Measurements from ENCODE around the gene GPR157. TPM values are rescaled to one million over a fixed set of nuclear protein-coding genes. Genes with fewer than 3 reads are reported as not detected.

The GPR157 gene
- total and polyA plus RNA-seq, 2 experiments from 2014 or later, result 1.7 to 2.7 TPM

- no peak for TF ChIP-seq EZH2phosphoT487 (IDR thresholded peaks at IDR 0.05; ENCODE audit: insufficient read depth, low read depth)
- TF ChIP-seq EZH2 (IDR thresholded peaks at IDR 0.05; ENCODE audit: insufficient read depth, poor library complexity, severe bottlenecking), result no peak
- Histone ChIP-seq H4K20me1 (ENCODE audit: insufficient read depth) (no peaks in the 10 kb centered on the region), H3K9me3 (ENCODE audit: low read depth) (no peaks in the 10 kb centered on the region), H3K4me1 (ENCODE audit: insufficient read depth) (0 out of 2 replicates have a peak, but pooled peaks cover 3% of the 10 kb centered on the region), H3K9ac (no peak overlapping the region), H3K79me2 (ENCODE audit: insufficient read depth) (no peaks in the 10 kb centered on the region), H3K4me2 (ENCODE audit: unreplicated experiment) (no peak overlapping the region), H2AFZ (no peak overlapping the region), H3F3A (ENCODE audit: insufficient read depth) (no peaks in the 10 kb centered on the region), H3K4me3 (no peak overlapping the region), H3K27ac (no peak overlapping the region), H3K9me2 (ENCODE audit: insufficient read depth) (no peaks in the 10 kb centered on the region), H3K36me3 (ENCODE audit: low read depth) (no peaks in the 10 kb centered on the region), H3K27me3 (replicated peaks; ENCODE audit: insufficient read depth) (no peaks in the 10 kb centered on the region)
- WGBS, 2 experiments (ENCODE audit: low coverage in 1 of 2, low lambda C conversion rate in 2 of 2, missing lambda C conversion rate in 2 of 2), result 91 to 93% methylated on average over 11 to 12 of the region's 12 CpGs
- in situ Hi-C loops (cut with MboI), result loop anchor here (10.0 kb wide), 1 partner anchor 183 kb away; no protein-coding TSS in a partner anchor
- DNase-seq, result no peak
Measured at GRCh38 chr1:9108056-9108665, 20.7 kb downstream of the GPR157 start.

- no peaks in the 10 kb centered on the region for H3K79me2 ChIP-seq (ENCODE audit: insufficient read depth)
- H3F3A ChIP-seq (ENCODE audit: insufficient read depth), result no peaks in the 10 kb centered on the region
- no peak overlapping the region for H2AFZ ChIP-seq
- no peaks in the 10 kb centered on the region for H3K9me2 ChIP-seq (ENCODE audit: insufficient read depth)
- H3K9me3 ChIP-seq (ENCODE audit: low read depth), result no peaks in the 10 kb centered on the region
- no peak overlapping the region for H3K4me2 ChIP-seq (ENCODE audit: unreplicated experiment)
- H3K4me1 ChIP-seq (ENCODE audit: insufficient read depth), result 0 out of 2 replicates have a peak, but pooled peaks cover 3% of the 10 kb centered on the region
- no peak overlapping the region for H3K27ac ChIP-seq
- H3K4me3 ChIP-seq, result no peak overlapping the region
- H3K36me3 ChIP-seq (ENCODE audit: low read depth), result no peaks in the 10 kb centered on the region
- in situ Hi-C loops (cut with MboI), result loop anchor here (10.0 kb wide), 1 partner anchor 182 kb away; no protein-coding TSS in a partner anchor
- no peak for TF ChIP-seq EZH2phosphoT487 (IDR thresholded peaks at IDR 0.05; ENCODE audit: insufficient read depth, low read depth)
- TF ChIP-seq EZH2 (IDR thresholded peaks at IDR 0.05; ENCODE audit: insufficient read depth, poor library complexity, severe bottlenecking), result no peak
- H3K9ac ChIP-seq, result no peak overlapping the region
- 38 to 41% methylated on average over 4 of the region's 4 CpGs for WGBS, 2 experiments (ENCODE audit: low coverage in 1 of 2, low lambda C conversion rate in 2 of 2, missing lambda C conversion rate in 2 of 2)
- H4K20me1 ChIP-seq (ENCODE audit: insufficient read depth), result no peaks in the 10 kb centered on the region
- DNase-seq, result no peak
- no peaks in the 10 kb centered on the region for H3K27me3 ChIP-seq (replicated peaks; ENCODE audit: insufficient read depth)
Measured at GRCh38 chr1:9107136-9107535, 21.8 kb downstream of the GPR157 start.

- H2AFZ ChIP-seq, result no peak overlapping the region
- no peak overlapping the region for H3K4me3 ChIP-seq
- H3K36me3 ChIP-seq (ENCODE audit: low read depth), result no peaks in the 10 kb centered on the region
- H3K9me3 ChIP-seq (ENCODE audit: low read depth), result no peaks in the 10 kb centered on the region
- H3K4me2 ChIP-seq (ENCODE audit: unreplicated experiment), result no peak overlapping the region
- H3K4me1 ChIP-seq (ENCODE audit: insufficient read depth), result 0 out of 2 replicates have a peak, but pooled peaks cover 3% of the 10 kb centered on the region
- no peaks in the 10 kb centered on the region for H3F3A ChIP-seq (ENCODE audit: insufficient read depth)
- TF ChIP-seq EZH2 (IDR thresholded peaks at IDR 0.05; ENCODE audit: insufficient read depth, poor library complexity, severe bottlenecking) (no peak), EZH2phosphoT487 (IDR thresholded peaks at IDR 0.05; ENCODE audit: insufficient read depth, low read depth) (no peak)
- no peak for DNase-seq
- WGBS, 2 experiments (ENCODE audit: low coverage in 1 of 2, low lambda C conversion rate in 2 of 2, missing lambda C conversion rate in 2 of 2), result 89 to 92% methylated on average over 14 of the region's 14 CpGs
- no peaks in the 10 kb centered on the region for H4K20me1 ChIP-seq (ENCODE audit: insufficient read depth)
- H3K27me3 ChIP-seq (replicated peaks; ENCODE audit: insufficient read depth), result no peaks in the 10 kb centered on the region
- no peak overlapping the region for H3K27ac ChIP-seq
- in situ Hi-C loops (cut with MboI), result loop anchor here (10.0 kb wide), 1 partner anchor 181 kb away; no protein-coding TSS in a partner anchor
- H3K79me2 ChIP-seq (ENCODE audit: insufficient read depth), result no peaks in the 10 kb centered on the region
- H3K9ac ChIP-seq, result no peak overlapping the region
- H3K9me2 ChIP-seq (ENCODE audit: insufficient read depth), result no peaks in the 10 kb centered on the region
Measured at GRCh38 chr1:9106286-9106685, 22.6 kb downstream of the GPR157 start.

DNA sequence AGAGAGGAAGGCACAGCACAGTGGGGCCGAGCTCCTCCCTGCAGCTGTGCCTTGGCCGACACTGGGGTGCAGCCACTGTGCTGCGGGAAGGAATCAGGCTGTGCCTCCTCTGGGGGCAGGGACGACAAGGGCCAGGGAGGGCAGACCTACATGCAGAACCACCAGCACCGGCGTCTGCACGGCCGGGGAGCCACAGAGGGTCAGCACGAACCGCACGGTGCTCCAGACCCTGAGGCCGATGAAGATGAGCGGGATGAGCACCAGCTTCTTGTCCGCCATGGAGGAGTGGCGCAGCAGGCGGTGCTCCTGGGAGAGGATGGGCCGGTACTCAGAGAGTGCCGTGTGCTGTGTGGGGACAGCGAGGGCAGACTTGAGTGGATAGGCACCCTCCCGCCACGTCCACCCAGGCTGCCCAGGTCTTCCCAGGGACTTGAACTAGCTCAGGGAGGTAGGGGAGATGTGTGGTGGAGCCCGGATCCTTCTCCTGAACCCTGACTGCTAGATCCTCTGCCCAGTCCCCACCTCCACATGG lies 23.5 kb downstream of the GPR157 start:
- Histone ChIP-seq H4K20me1 (ENCODE audit: insufficient read depth) (no peaks in the 10 kb centered on the region), H2AFZ (no peak overlapping the region), H3K4me3 (no peak overlapping the region), H3K27ac (no peak overlapping the region), H3K4me2 (ENCODE audit: unreplicated experiment) (no peak overlapping the region), H3K9ac (no peak overlapping the region), H3K9me2 (ENCODE audit: insufficient read depth) (no peaks in the 10 kb centered on the region), H3K79me2 (ENCODE audit: insufficient read depth) (no peaks in the 10 kb centered on the region), H3K4me1 (ENCODE audit: insufficient read depth) (0 out of 2 replicates have a peak, but pooled peaks cover 1% of the 10 kb centered on the region), H3K27me3 (replicated peaks; ENCODE audit: insufficient read depth) (no peaks in the 10 kb centered on the region), H3K9me3 (ENCODE audit: low read depth) (no peaks in the 10 kb centered on the region), H3K36me3 (ENCODE audit: low read depth) (no peaks in the 10 kb centered on the region), H3F3A (ENCODE audit: insufficient read depth) (no peaks in the 10 kb centered on the region)
- 89% methylated on average over 18 to 22 of the region's 22 CpGs for WGBS, 2 experiments (ENCODE audit: low coverage in 1 of 2, low lambda C conversion rate in 2 of 2, missing lambda C conversion rate in 2 of 2)
- in situ Hi-C loops (cut with MboI), result loop anchor here (10.0 kb wide), 1 partner anchor 181 kb away; no protein-coding TSS in a partner anchor
- DNase-seq, result no peak
- TF ChIP-seq EZH2 (IDR thresholded peaks at IDR 0.05; ENCODE audit: insufficient read depth, poor library complexity, severe bottlenecking) (no peak), EZH2phosphoT487 (IDR thresholded peaks at IDR 0.05; ENCODE audit: insufficient read depth, low read depth) (no peak)
